ENCODE results near the gene LRGUK. TPM values are rescaled to one million over a fixed set of nuclear protein-coding genes. Genes with fewer than 3 reads are reported as not detected.

LRGUK gene
- total and polyA plus RNA-seq, 2 of the 8 experiments (the other 6 are each of a cell fraction or from before 2014, with no cell fraction given), result 1.5 to 3.6 TPM

DNA sequence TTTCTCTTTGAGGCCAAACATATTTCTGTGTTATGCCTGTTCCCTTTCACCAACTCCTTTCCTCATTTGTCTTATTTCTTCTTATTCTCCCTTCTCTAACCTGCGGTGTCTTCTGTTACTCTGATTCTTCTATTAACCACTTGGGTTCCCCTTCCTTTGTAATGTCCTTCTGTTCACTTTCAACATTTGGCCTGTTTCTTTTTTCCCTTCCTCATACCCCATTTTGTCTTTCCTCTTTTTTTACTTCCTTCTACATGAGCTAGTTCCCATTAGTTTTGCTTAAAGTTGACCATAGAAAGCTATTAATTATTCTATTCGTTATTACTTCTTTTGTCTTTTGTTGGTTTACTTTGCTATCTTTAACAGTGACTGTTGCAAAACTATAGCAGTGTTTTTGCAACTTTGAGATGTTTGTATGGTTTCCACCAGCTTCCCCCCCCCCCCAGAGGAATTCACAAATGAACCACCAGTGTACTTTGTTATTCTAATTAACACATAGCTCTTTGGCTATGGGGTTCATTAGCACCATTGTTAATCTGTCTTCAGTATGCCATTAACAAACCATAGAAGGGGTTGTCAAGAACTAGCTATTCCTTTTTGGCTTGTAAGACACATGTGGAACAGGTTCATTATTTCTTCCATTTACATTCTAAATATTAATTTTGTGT lies 2.9 kb downstream of the LRGUK start:
- Histone ChIP-seq H2BK12ac (ENCODE audit: low read depth, low read length) (peak overlapping the region; percentile 82; the same call in 1 of the 2 replicates), H4K5ac (ENCODE audit: insufficient read length, low read depth, low read length) (peak overlapping the region; percentile 88), H2BK120ac (replicated peaks; ENCODE audit: low read depth, low read length) (peak overlapping the region; percentile 97), H3K18ac (ENCODE audit: extremely low read depth, low read length) (peak overlapping the region; percentile 99), H3K79me1 (ENCODE audit: low read depth, low read length) (no peaks in the 10 kb centered on the region), H4K20me1 (replicated peaks in 1 of 2; ENCODE audit: control insufficient read depth in 1 of 2, insufficient read depth in 2 of 2, low read length in 2 of 2) (no peaks in the 10 kb centered on the region), H3K23ac (ENCODE audit: insufficient read length) (no peak overlapping the region), H3K14ac (ENCODE audit: insufficient read length) (no peak overlapping the region), H3K27ac (ENCODE audit: low read depth, low read length) (peak overlapping the region; percentile 84), H3K4ac (replicated peaks; ENCODE audit: insufficient read length, low read depth, low read length) (peak overlapping the region; percentile 72), H2BK5ac (ENCODE audit: low read depth, low read length) (peak overlapping the region; percentile 98), H3K27me3 (replicated peaks in 1 of 4; ENCODE audit: control insufficient read depth in 3 of 4, extremely low read depth in 1 of 4, insufficient read depth in 3 of 4, low read length in 3 of 4) (no peaks in the 10 kb centered on the region; a peak in 1 of 7 replicates), H3K4me3 (ENCODE audit: extremely low read depth in 1 of 4, insufficient read depth in 2 of 4, low read depth in 3 of 4, low read length in 4 of 4) (peak overlapping the region in 1 of 4 experiments; percentile 47; a peak in 2 of 8 replicates), H2BK20ac (ENCODE audit: low read length) (peak overlapping the region; percentile 99), H3K9me3 (ENCODE audit: insufficient read depth in 2 of 2, low read depth in 1 of 2, low read length in 1 of 2) (no peaks in the 10 kb centered on the region), H3K79me2 (ENCODE audit: control insufficient read depth in 1 of 2, insufficient read depth in 2 of 2, low read length in 2 of 2) (0 out of 4 replicates have a peak, but pooled peaks cover 0 to 3% of the 10 kb centered on the region in 2 experiments), H4K8ac (ENCODE audit: extremely low read depth, insufficient read depth, low read length) (no peak overlapping the region), H2AK5ac (ENCODE audit: low read depth, low read length) (peak overlapping the region; percentile 75; the same call in 1 of the 2 replicates), H3K56ac (replicated peaks; ENCODE audit: insufficient read length, low read depth, low read length) (peak overlapping the region; percentile 59), H3K36me3 (ENCODE audit: control insufficient read depth in 2 of 4, insufficient read depth in 4 of 4, low read length in 3 of 4) (no peaks in the 10 kb centered on the region), H3K23me2 (ENCODE audit: low read depth, low read length) (peaks cover 4% of the 10 kb centered on the region), H3K4me1 (replicated peaks in 1 of 4; ENCODE audit: control insufficient read depth in 3 of 4, insufficient read depth in 4 of 4, low read length in 3 of 4) (peaks cover 7 to 24% (median 11%) of the 10 kb centered on the region in 4 experiments), H2BK15ac (ENCODE audit: low read length) (no peak overlapping the region), H2AFZ (ENCODE audit: low read length) (no peak overlapping the region), H4K91ac (replicated peaks; ENCODE audit: insufficient read length, low read length) (peak overlapping the region; percentile 95), H3K9ac (replicated peaks in 1 of 4; ENCODE audit: extremely low read depth in 1 of 4, low read depth in 3 of 4, low read length in 3 of 4) (peak overlapping the region in 2 of 4 experiments; percentile 12 to 33; a peak in 1 of 7 replicates), H3K4me2 (ENCODE audit: insufficient read depth in 1 of 2, low read depth in 2 of 2, low read length in 2 of 2) (peak overlapping the region; percentile 58 to 67)
- POLR2A ChIA-PET (ENCODE audit: partially characterized antibody), result interaction anchor here (0.7 to 1.1 kb wide), 7 partner anchors 9 to 140 kb away, joined by 3 to 5 read pairs (median 3); no protein-coding TSS in a partner anchor
- peak; percentile 90 for FAIRE-seq
- peak in 1 of 2 experiments; percentile 21 for DNase-seq (ENCODE audit: low read depth in 1 of 2, low spot score in 2 of 2)
- WGBS, 2 experiments (ENCODE audit: extremely low coverage in 1 of 2, insufficient coverage in 1 of 2, insufficient read length in 1 of 2, insufficient replicate concordance in 2 of 2, low coverage in 1 of 2, low lambda C conversion rate in 2 of 2, missing lambda C conversion rate in 1 of 2), result 10% methylated on average over 2 of the region's 2 CpGs; no CpG with 5 or more reads in 1 of the 2 experiments
- CTCF ChIA-PET (ENCODE audit: partially characterized antibody), result interaction anchor here (0.6 to 1.0 kb wide), 2 partner anchors 11 to 66 kb away, joined by 3 to 4 read pairs; no protein-coding TSS in a partner anchor
- peak in 1 of 2 experiments; percentile 50; a peak in 1 of 4 replicates for TF ChIP-seq HDAC2 (IDR thresholded peaks at IDR 0.05; ENCODE audit: borderline replicate concordance in 1 of 2, low read depth in 2 of 2, low read length in 2 of 2)
